HCT116 (cell line): ENCODE data around the gene GRIP2. TPM values are rescaled to one million over a fixed set of nuclear protein-coding genes. Genes with fewer than 3 reads are reported as not detected.

Experiments
- ATAC-seq: fragments of 200-7000 bp; cut with Tn5 transposase; 2 replicates; pipeline ENCODE4 v1.9.1; 2020; ENCODE audit warnings: mild to moderate bottlenecking, moderate library complexity
- BruUV-seq: library from RNA; stranded (reverse); fragments of 400-500 nt; replicated peaks from 2 replicates; lab custom pipeline; 2021; lab: Mats Ljungman, UMichigan
- CTCF ChIA-PET: fragments of 300-600 bp; sonication (Branson Sonifier 250); formaldehyde crosslinking; loops from one replicate; lab custom pipeline; 2021; ENCODE audit warnings: antibody characterized with exemption; lab: Charles Lee
- POLR2A ChIA-PET: fragments of 300-600, 350-600 bp; sonication (Branson Sonifier 250); formaldehyde crosslinking; loops from one replicate; lab custom pipeline; 2021; ENCODE audit warnings: antibody characterized with exemption; lab: Charles Lee
- RAD21 ChIA-PET, 2 experiments: fragments of 300-600 bp; sonication (Branson Sonifier 250); formaldehyde crosslinking; loops; one replicate each; lab custom pipeline; 2023; ENCODE audit warnings: low total read pairs in 2 of 2; ENCODE audit not compliant: uncharacterized antibody in 2 of 2, unreplicated experiment in 2 of 2, low non-redundant PET in 1 of 2; lab: Charles Lee
- DNase-seq: peaks from one replicate; pipeline ENCODE4 v3.0.0-alpha.2; 2010; ENCODE audit warnings: low read depth, low spot score
- H2AFZ ChIP-seq: fragments of 200-600 bp; shearing (Covaris generic), sonication (generic); 2 replicates; pipeline ENCODE4 v1.6.1; 2017; ENCODE audit warnings: low read depth, mixed run types, mixed read lengths, antibody characterized with exemption, low read length; ENCODE audit not compliant: poor library complexity, severe bottlenecking
- H3K27ac ChIP-seq: 2 replicates; pipeline ENCODE4 v1.5.1; 2012; ENCODE audit warnings: low read depth, low read length
- H3K27me3 ChIP-seq: fragments of 200-600 bp; sonication (generic); 2 replicates; pipeline ENCODE4 v1.6.1; 2016; ENCODE audit warnings: mixed run types, low read length, mixed read lengths; ENCODE audit not compliant: insufficient read depth
- H3K36me3 ChIP-seq, 2 experiments: fragments of 200-500 bp in 1 of 2; fragments of 200-600 bp in 1 of 2; sonication (Bioruptor generic) in 1 of 2; sonication (generic) in 1 of 2; 2 replicates each; pipeline versions ENCODE4 v1.5.1 to v1.6.1; 2014 to 2016; ENCODE audit warnings: low read length in 2 of 2, inconsistent platforms in 1 of 2, mixed read lengths in 1 of 2, mixed run types in 1 of 2; ENCODE audit not compliant: insufficient read depth in 2 of 2, control insufficient read depth in 1 of 2
- H3K4me1 ChIP-seq, 2 experiments: fragments of 200-600 bp in 1 of 2; sonication (generic) in 1 of 2; 2 replicates each; pipeline versions ENCODE4 v1.5.1 to v1.6.1; 2012 to 2017; ENCODE audit warnings: low read length in 2 of 2, inconsistent platforms in 1 of 2, mild to moderate bottlenecking in 1 of 2, mixed read lengths in 1 of 2, mixed run types in 1 of 2, moderate library complexity in 1 of 2; ENCODE audit not compliant: insufficient read depth in 2 of 2, control insufficient read depth in 1 of 2
- H3K4me2 ChIP-seq: fragments of 200-600 bp; sonication (generic); 2 replicates; pipeline ENCODE4 v1.6.1; 2017; ENCODE audit warnings: mixed run types, low read length, mixed read lengths
- H3K4me3 ChIP-seq, 2 experiments: fragments of 200-600 bp in 1 of 2; sonication (generic) in 1 of 2; replicated peaks in 1 of 2; 2 replicates each; pipeline ENCODE4 v1.5.1; 2011 to 2016; ENCODE audit warnings: low read length in 2 of 2, control low read depth in 1 of 2, low read depth in 1 of 2, mild to moderate bottlenecking in 1 of 2, mixed read lengths in 1 of 2, mixed run types in 1 of 2
- H3K79me2 ChIP-seq: fragments of 200-600 bp; sonication (generic); 2 replicates; pipeline ENCODE4 v1.6.1; 2017; ENCODE audit warnings: mild to moderate bottlenecking, mixed run types, low read length, moderate library complexity, mixed read lengths; ENCODE audit not compliant: insufficient read depth
- H3K9ac ChIP-seq: fragments of 200-600 bp; sonication (generic); 2 replicates; pipeline ENCODE4 v1.6.1; 2016; ENCODE audit warnings: low read length, mixed read lengths
- H3K9me2 ChIP-seq: fragments of 200-600 bp; sonication (generic), shearing (Covaris generic); 2 replicates; pipeline ENCODE4 v1.6.1; 2017; ENCODE audit warnings: mixed run types, mild to moderate bottlenecking, moderate library complexity; ENCODE audit not compliant: insufficient read depth
- H3K9me3 ChIP-seq, 2 experiments: fragments of 200-500 bp in 1 of 2; fragments of 200-600 bp in 1 of 2; sonication (Bioruptor generic) in 1 of 2; sonication (generic) in 1 of 2; 2 replicates each; pipeline ENCODE4 v1.6.1; 2014 to 2017; ENCODE audit warnings: low read length in 2 of 2, mixed read lengths in 2 of 2, inconsistent platforms in 1 of 2, low read depth in 1 of 2, mild to moderate bottlenecking in 1 of 2, mixed run types in 1 of 2, moderate library complexity in 1 of 2; ENCODE audit not compliant: control insufficient read depth in 1 of 2, insufficient read depth in 1 of 2
- H4K20me1 ChIP-seq: fragments of 200-600 bp; sonication (generic), shearing (Covaris generic); 2 replicates; pipeline ENCODE4 v1.6.1; 2017; ENCODE audit warnings: mixed run types, mild to moderate bottlenecking, moderate library complexity; ENCODE audit not compliant: insufficient read depth
- CTCF ChIP-seq, 3 experiments: fragments of 200-600 bp in 1 of 3; sonication (generic) in 1 of 3; IDR thresholded peaks in 2 of 3; conservative IDR thresholded peaks in 1 of 3; 2 replicates each; pipeline ENCODE4 v1.5.1; 2012 to 2017; ENCODE audit warnings: low read depth in 2 of 3, low read length in 2 of 3, antibody characterized with exemption in 1 of 3, borderline replicate concordance in 1 of 3, control low read depth in 1 of 3, mild to moderate bottlenecking in 1 of 3, mixed read lengths in 1 of 3, mixed run types in 1 of 3, moderate library complexity in 1 of 3; ENCODE audit not compliant: insufficient read depth in 1 of 3
- ELF1 ChIP-seq: IDR thresholded peaks from 2 replicates; pipeline ENCODE4 v1.6.1; 2012; ENCODE audit warnings: low read depth, borderline replicate concordance
- EZH2phosphoT487 ChIP-seq: fragments of 200-600 bp; IDR thresholded peaks from 2 replicates; pipeline ENCODE4 v1.6.1; 2018; ENCODE audit warnings: antibody characterized with exemption, borderline replicate concordance
- MAX ChIP-seq: IDR thresholded peaks from 2 replicates; pipeline ENCODE4 v1.6.1; 2012
- POLR2A ChIP-seq: IDR thresholded peaks from 2 replicates; pipeline ENCODE4 v1.7.0; 2011; ENCODE audit warnings: borderline replicate concordance; ENCODE audit not compliant: insufficient read depth, insufficient read length; ENCODE audit errors: extremely low read depth
- POLR2AphosphoS5 ChIP-seq: IDR thresholded peaks from 2 replicates; pipeline ENCODE4 v1.6.1; 2011; ENCODE audit warnings: mild to moderate bottlenecking, low read depth, low read length, moderate library complexity
- SP1 ChIP-seq: IDR thresholded peaks from 2 replicates; pipeline ENCODE4 v1.6.1; 2012; ENCODE audit warnings: low read depth
- SRF ChIP-seq: IDR thresholded peaks from 2 replicates; pipeline ENCODE4 v1.6.1; 2012; ENCODE audit warnings: low read depth
- YY1 ChIP-seq: IDR thresholded peaks from 2 replicates; pipeline ENCODE4 v1.6.1; 2011; ENCODE audit warnings: low read length, low read depth, moderate library complexity, mild to moderate bottlenecking; ENCODE audit not compliant: insufficient replicate concordance; ENCODE audit errors: extremely low read depth
- intact Hi-C: fragments of 100-400 bp; cut with micrococcal nuclease; formaldehyde crosslinking; loops from 2 replicates; pipeline ENCODE4 v1.10.0; 2022
- total RNA-seq: library from RNA; stranded (reverse); gene quantifications from one replicate; pipeline ENCODE4 v1.2.1, GENCODE V29; 2021; ENCODE audit not compliant: unreplicated experiment

Gene GRIP2
- total RNA-seq, 1 experiment from 2014 or later = 0.34 TPM

- H3K4me3 ChIP-seq = no peak overlapping the region
- ChIA-PET POLR2A (no interaction called here), CTCF (interaction anchor here (1.2 kb wide), 1 partner anchor 37 kb away, joined by 4 read pairs; no protein-coding TSS in a partner anchor), RAD21 (no interaction called here)
- H3K79me2 ChIP-seq = no peaks in the 10 kb centered on the region
- no peak overlapping the region for H2AFZ ChIP-seq
- no peaks in the 10 kb centered on the region for H3K36me3 ChIP-seq
- no peak overlapping the region for H3K4me2 ChIP-seq
- peaks cover 0 to 4% of the 10 kb centered on the region in 2 experiments; a peak in 1 of 4 replicates for H3K4me1 ChIP-seq
- intact Hi-C loops = no loop called here
- H3K9me2 ChIP-seq = no peaks in the 10 kb centered on the region
- no peak for DNase-seq
- TF ChIP-seq CTCF (IDR thresholded peaks at IDR 0.05 in 2 of 3, conservative IDR thresholded peaks at IDR 0.05 in 1 of 3; ENCODE audit: borderline replicate concordance in 1 of 3, insufficient read depth in 1 of 3, low read depth in 2 of 3, low read length in 2 of 3) (no peak), SP1 (no peak), ELF1 (no peak), YY1 (no peak), EZH2phosphoT487 (no peak), POLR2A (no peak), MAX (no peak), SRF (no peak), POLR2AphosphoS5 (no peak)
- no TSS peak for BruUV-seq
- H3K9me3 ChIP-seq = no peaks in the 10 kb centered on the region
- no peaks in the 10 kb centered on the region for H3K27me3 ChIP-seq
- ATAC-seq = no peak
- H3K9ac ChIP-seq = no peak overlapping the region
- no peak overlapping the region for H3K27ac ChIP-seq
- no peaks in the 10 kb centered on the region for H4K20me1 ChIP-seq
These were observed 27.7 kb downstream of the GRIP2 start for GRCh38 chr3:14512281-14512941.
